Measurements from ENCODE around the gene CNGA2.

Gene CNGA2

GRCh38 chrX:151750511-151750910, 16.0 kb downstream of the CNGA2 start:
- no peak for DNase-seq (ENCODE audit: low read depth in 2 of 3, low spot score in 1 of 3)

- no peak for DNase-seq (ENCODE audit: low read depth in 2 of 3, low spot score in 1 of 3)
These were observed 18.3 kb downstream of the CNGA2 start for GRCh38 chrX:151752847-151753246.

- DNase-seq (ENCODE audit: low read depth in 2 of 3, low spot score in 1 of 3) = peak in 1 of 3 donors; percentile 5
These were observed 18.9 kb downstream of the CNGA2 start for GRCh38 chrX:151753313-151754046.

- no peak for DNase-seq (ENCODE audit: low read depth in 2 of 3, low spot score in 1 of 3)
These were observed 19.5 kb downstream of the CNGA2 start for GRCh38 chrX:151754047-151754429.

- DNase-seq (ENCODE audit: low read depth in 2 of 3, low spot score in 1 of 3) = no peak
These were observed 20.2 kb downstream of the CNGA2 start for GRCh38 chrX:151754641-151755215.

GRCh38 chrX:151759041-151759708, 24.6 kb downstream of the CNGA2 start:
- DNase-seq (ENCODE audit: low read depth in 2 of 3, low spot score in 1 of 3) = no peak

- DNase-seq (ENCODE audit: low read depth in 2 of 3, low spot score in 1 of 3) = no peak
These were observed 28.3 kb downstream of the CNGA2 start for GRCh38 chrX:151762802-151763201.

GRCh38 chrX:151763711-151764110, 29.2 kb downstream of the CNGA2 start:
- DNase-seq (ENCODE audit: low read depth in 2 of 3, low spot score in 1 of 3) = no peak

GRCh38 chrX:151765026-151765425, 30.5 kb downstream of the CNGA2 start:
- no peak for DNase-seq (ENCODE audit: low read depth in 2 of 3, low spot score in 1 of 3)

- DNase-seq (ENCODE audit: low read depth in 2 of 3, low spot score in 1 of 3) = no peak
These were observed 37.2 kb downstream of the CNGA2 start for GRCh38 chrX:151771726-151772125.

- DNase-seq (ENCODE audit: low read depth in 2 of 3, low spot score in 1 of 3) = no peak
These were observed 38.9 kb downstream of the CNGA2 start for GRCh38 chrX:151773434-151773833.

- DNase-seq (ENCODE audit: low read depth in 2 of 3, low spot score in 1 of 3) = no peak
These were observed 39.9 kb downstream of the CNGA2 start for GRCh38 chrX:151774421-151774820.

- no peak for DNase-seq (ENCODE audit: low read depth in 2 of 3, low spot score in 1 of 3)
These were observed 41.7 kb downstream of the CNGA2 start for GRCh38 chrX:151776181-151776731.

GRCh38 chrX:151776936-151777335, 42.4 kb downstream of the CNGA2 start:
- no peak for DNase-seq (ENCODE audit: low read depth in 2 of 3, low spot score in 1 of 3)

GRCh38 chrX:151779258-151779657, 44.7 kb downstream of the CNGA2 start:
- no peak for DNase-seq (ENCODE audit: low read depth in 2 of 3, low spot score in 1 of 3)

GRCh38 chrX:151780621-151781020, 46.1 kb downstream of the CNGA2 start:
- DNase-seq (ENCODE audit: low read depth in 2 of 3, low spot score in 1 of 3) = no peak

- DNase-seq (ENCODE audit: low read depth in 2 of 3, low spot score in 1 of 3) = no peak
These were observed 54.7 kb downstream of the CNGA2 start for GRCh38 chrX:151789179-151789800.

- no peak for DNase-seq (ENCODE audit: low read depth in 2 of 3, low spot score in 1 of 3)
These were observed 56.1 kb downstream of the CNGA2 start for GRCh38 chrX:151790481-151791160.

GRCh38 chrX:151791961-151792360, 57.4 kb downstream of the CNGA2 start:
- no peak for DNase-seq (ENCODE audit: low read depth in 2 of 3, low spot score in 1 of 3)

GRCh38 chrX:151792505-151792904, 58.0 kb downstream of the CNGA2 start:
- no peak for DNase-seq (ENCODE audit: low read depth in 2 of 3, low spot score in 1 of 3)

GRCh38 chrX:151793886-151794285, 59.3 kb downstream of the CNGA2 start:
- DNase-seq (ENCODE audit: low read depth in 2 of 3, low spot score in 1 of 3) = no peak

Measured in stimulated activated CD4-positive, alpha-beta T cell treated with anti-CD3 and anti-CD28 coated beads, Interleukin-12 subunit alpha, Interleukin-12 subunit beta, amount 100 ng/mL, for 48 hours (primary cell).